ENCODE measurements around the gene TIMP2.
"Not testable (repeated sequence)": the region's sequence is repeated elsewhere in the genome, so short reads cannot be mapped to it uniquely, and the experiment has no call there.

The TIMP2 gene

GRCh38 chr17:78965491-78965924 lies 40.3 kb upstream of the TIMP2 start:
- H3K9ac ChIP-seq (ENCODE audit: low read length): no peak overlapping the region
- H3K27me3 ChIP-seq (ENCODE audit: control insufficient read depth, insufficient read depth, low read length): no peaks in the 10 kb centered on the region
- peaks cover 36% of the 10 kb centered on the region for H3K4me1 ChIP-seq (ENCODE audit: control insufficient read depth, insufficient read depth, low read length)
- peaks cover 5% of the 10 kb centered on the region for H3K36me3 ChIP-seq (ENCODE audit: control insufficient read depth, insufficient read depth, low read length)
- H3K4me3 ChIP-seq (ENCODE audit: low read length): no peak overlapping the region
- no peaks in the 10 kb centered on the region for H3K9me3 ChIP-seq (ENCODE audit: control insufficient read depth, low read length)

- Histone ChIP-seq H3K4me1 (ENCODE audit: control insufficient read depth, insufficient read depth, low read length) (peaks cover 43% of the 10 kb centered on the region), H3K9ac (ENCODE audit: low read length) (no peak overlapping the region), H3K9me3 (ENCODE audit: control insufficient read depth, low read length) (no peaks in the 10 kb centered on the region), H3K36me3 (ENCODE audit: control insufficient read depth, insufficient read depth, low read length) (no peaks in the 10 kb centered on the region), H3K4me3 (ENCODE audit: low read length) (no peak overlapping the region), H3K27me3 (ENCODE audit: control insufficient read depth, insufficient read depth, low read length) (no peaks in the 10 kb centered on the region)
Observed at GRCh38 chr17:78963378-78963777, 38.2 kb upstream of the TIMP2 start.

GRCh38 chr17:78962984-78963348 lies 37.8 kb upstream of the TIMP2 start:
- not testable (repeated sequence) for H3K27me3 ChIP-seq (ENCODE audit: control insufficient read depth, insufficient read depth, low read length); H3K36me3 ChIP-seq (ENCODE audit: control insufficient read depth, insufficient read depth, low read length); H3K9me3 ChIP-seq (ENCODE audit: control insufficient read depth, low read length); H3K9ac ChIP-seq (ENCODE audit: low read length); H3K4me3 ChIP-seq (ENCODE audit: low read length)
- peaks cover 44% of the 10 kb centered on the region for H3K4me1 ChIP-seq (ENCODE audit: control insufficient read depth, insufficient read depth, low read length)

DNA sequence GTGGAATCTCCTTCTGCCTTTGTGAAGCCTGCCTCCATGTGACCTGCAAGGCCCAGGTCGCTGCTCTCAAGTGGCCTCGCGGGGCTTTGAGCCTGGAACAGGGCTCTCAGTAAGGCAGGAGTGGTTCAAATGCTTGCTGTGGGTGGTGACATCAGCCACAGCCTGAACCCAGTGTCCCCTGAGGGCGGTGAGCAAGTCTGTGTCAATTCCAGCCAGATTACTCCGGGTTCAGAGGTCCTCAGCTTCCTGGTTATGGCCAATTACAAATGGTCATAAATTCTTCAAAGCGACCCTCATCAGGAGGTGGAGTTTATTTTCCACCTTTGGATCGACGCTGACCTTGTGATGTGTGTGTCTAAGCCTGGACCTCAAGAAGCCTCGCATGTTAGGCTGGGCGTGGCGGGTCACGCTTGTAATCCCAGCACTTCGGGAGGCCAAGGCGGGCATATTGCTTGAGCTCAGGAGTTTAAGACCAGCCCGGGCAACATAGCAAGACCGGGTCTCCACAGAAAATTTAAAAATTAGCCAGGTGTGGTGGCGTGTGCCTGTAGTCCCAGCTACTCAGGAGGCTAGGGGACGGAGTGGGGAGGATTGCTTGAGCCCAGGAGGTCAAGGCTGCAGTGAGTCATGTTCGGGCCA lies 37.3 kb upstream of the TIMP2 start:
- peaks cover 44% of the 10 kb centered on the region for H3K4me1 ChIP-seq (ENCODE audit: control insufficient read depth, insufficient read depth, low read length)
- H3K36me3 ChIP-seq (ENCODE audit: control insufficient read depth, insufficient read depth, low read length): no peaks in the 10 kb centered on the region
- H3K9ac ChIP-seq (ENCODE audit: low read length): no peak overlapping the region
- H3K9me3 ChIP-seq (ENCODE audit: control insufficient read depth, low read length): no peaks in the 10 kb centered on the region
- H3K4me3 ChIP-seq (ENCODE audit: low read length): no peak overlapping the region
- H3K27me3 ChIP-seq (ENCODE audit: control insufficient read depth, insufficient read depth, low read length): no peaks in the 10 kb centered on the region

DNA sequence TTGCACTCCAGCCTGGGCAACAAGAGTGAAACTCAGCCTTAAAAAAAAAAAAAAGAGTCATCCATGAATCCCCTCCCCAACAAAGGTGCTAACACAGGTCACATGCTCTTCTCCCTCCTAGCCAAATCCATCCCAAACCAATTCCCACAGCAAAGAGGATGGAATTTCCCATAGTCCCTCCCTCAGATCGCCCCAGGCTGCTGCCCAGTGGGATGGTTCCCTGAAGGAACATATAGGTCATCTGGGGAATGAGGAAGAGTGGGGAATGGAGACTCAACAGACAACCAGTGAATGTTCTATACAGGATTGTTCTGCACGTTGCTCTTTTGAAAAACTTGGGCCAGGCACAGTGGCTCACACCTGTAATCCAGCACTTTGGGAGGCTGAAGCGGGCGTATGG lies 36.4 kb upstream of the TIMP2 start:
- Histone ChIP-seq H3K4me1 (ENCODE audit: control insufficient read depth, insufficient read depth, low read length) (peaks cover 44% of the 10 kb centered on the region), H3K9ac (ENCODE audit: low read length) (no peak overlapping the region), H3K4me3 (ENCODE audit: low read length) (no peak overlapping the region), H3K27me3 (ENCODE audit: control insufficient read depth, insufficient read depth, low read length) (no peaks in the 10 kb centered on the region), H3K36me3 (ENCODE audit: control insufficient read depth, insufficient read depth, low read length) (no peaks in the 10 kb centered on the region), H3K9me3 (ENCODE audit: control insufficient read depth, low read length) (no peaks in the 10 kb centered on the region)

GRCh38 chr17:78960928-78961327 lies 35.7 kb upstream of the TIMP2 start:
- Histone ChIP-seq H3K4me1 (ENCODE audit: control insufficient read depth, insufficient read depth, low read length) (peaks cover 44% of the 10 kb centered on the region), H3K36me3 (ENCODE audit: control insufficient read depth, insufficient read depth, low read length) (no peaks in the 10 kb centered on the region), H3K4me3 (ENCODE audit: low read length) (no peak overlapping the region), H3K27me3 (ENCODE audit: control insufficient read depth, insufficient read depth, low read length) (no peaks in the 10 kb centered on the region), H3K9ac (ENCODE audit: low read length) (no peak overlapping the region), H3K9me3 (ENCODE audit: control insufficient read depth, low read length) (no peaks in the 10 kb centered on the region)

GRCh38 chr17:78959803-78960202 lies 34.6 kb upstream of the TIMP2 start:
- Histone ChIP-seq H3K4me1 (ENCODE audit: control insufficient read depth, insufficient read depth, low read length) (peaks cover 44% of the 10 kb centered on the region), H3K9ac (ENCODE audit: low read length) (no peak overlapping the region)

DNA sequence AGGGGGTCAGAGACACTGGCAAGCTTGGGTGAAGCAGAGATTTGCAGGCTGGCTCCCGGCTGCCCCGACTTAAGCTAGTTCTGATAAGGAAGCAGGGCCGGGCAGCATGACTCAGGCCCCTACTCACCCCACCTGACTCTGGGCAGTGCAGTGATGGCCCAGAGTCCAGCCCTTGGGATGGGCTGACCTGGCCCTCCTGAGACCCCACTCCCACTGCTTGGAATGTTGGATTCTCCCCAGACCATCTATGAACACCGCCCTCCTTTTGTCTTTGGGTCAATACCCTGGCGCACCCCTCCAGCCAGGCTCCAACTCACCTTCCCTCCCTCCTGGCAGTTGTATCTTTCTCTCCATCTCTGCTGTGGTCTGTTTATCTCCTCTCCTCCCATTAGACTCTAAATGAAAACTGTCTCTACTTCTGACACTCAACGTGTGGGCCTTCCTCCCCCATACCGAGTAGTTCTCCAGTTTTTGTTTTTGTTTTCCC lies 33.5 kb upstream of the TIMP2 start:
- no peaks in the 10 kb centered on the region for H3K9me3 ChIP-seq (ENCODE audit: control insufficient read depth, low read length)

More at GRCh38 chr17:78959803-78960202, 34.6 kb upstream of the TIMP2 start:
- no peaks in the 10 kb centered on the region for H3K27me3 ChIP-seq (ENCODE audit: control insufficient read depth, insufficient read depth, low read length)
- H3K4me3 ChIP-seq (ENCODE audit: low read length): no peak overlapping the region
- no peaks in the 10 kb centered on the region for H3K36me3 ChIP-seq (ENCODE audit: control insufficient read depth, insufficient read depth, low read length)
- H3K9me3 ChIP-seq (ENCODE audit: control insufficient read depth, low read length): no peaks in the 10 kb centered on the region

GRCh38 chr17:78957128-78957527 lies 31.9 kb upstream of the TIMP2 start:
- no peaks in the 10 kb centered on the region for H3K27me3 ChIP-seq (ENCODE audit: control insufficient read depth, insufficient read depth, low read length)
- H3K36me3 ChIP-seq (ENCODE audit: control insufficient read depth, insufficient read depth, low read length): no peaks in the 10 kb centered on the region
- H3K4me3 ChIP-seq (ENCODE audit: low read length): no peak overlapping the region
- H3K9ac ChIP-seq (ENCODE audit: low read length): no peak overlapping the region
- H3K9me3 ChIP-seq (ENCODE audit: control insufficient read depth, low read length): no peaks in the 10 kb centered on the region
- H3K4me1 ChIP-seq (ENCODE audit: control insufficient read depth, insufficient read depth, low read length): peaks cover 40% of the 10 kb centered on the region

More for the DNA sequence above, 33.5 kb upstream of the TIMP2 start:
- no peaks in the 10 kb centered on the region for H3K27me3 ChIP-seq (ENCODE audit: control insufficient read depth, insufficient read depth, low read length)
- H3K4me1 ChIP-seq (ENCODE audit: control insufficient read depth, insufficient read depth, low read length): peaks cover 44% of the 10 kb centered on the region
- peak overlapping the region; percentile 72 for H3K9ac ChIP-seq (ENCODE audit: low read length)
- H3K4me3 ChIP-seq (ENCODE audit: low read length): no peak overlapping the region
- no peaks in the 10 kb centered on the region for H3K36me3 ChIP-seq (ENCODE audit: control insufficient read depth, insufficient read depth, low read length)

DNA sequence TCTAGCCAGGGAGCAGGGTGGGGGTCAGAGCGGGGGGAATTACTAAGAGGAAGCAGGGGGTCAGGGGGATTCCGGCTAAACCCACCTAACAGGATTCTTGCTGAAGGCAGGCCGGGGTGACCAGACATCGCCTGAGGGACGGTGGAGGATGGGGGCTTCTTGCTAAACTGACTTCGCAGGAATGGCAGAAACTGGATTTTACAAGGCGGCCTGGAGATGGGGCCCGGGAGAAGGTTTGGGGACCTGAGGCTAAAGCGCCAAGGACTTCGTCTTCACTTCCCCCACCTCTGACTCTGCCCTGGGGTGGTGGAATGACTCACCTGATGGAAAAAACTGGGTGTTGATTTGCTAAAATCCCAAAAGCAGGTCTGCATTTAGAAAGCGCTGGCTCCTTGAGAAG lies 31.1 kb upstream of the TIMP2 start:
- Histone ChIP-seq H3K9ac (ENCODE audit: low read length) (no peak overlapping the region), H3K36me3 (ENCODE audit: control insufficient read depth, insufficient read depth, low read length) (no peaks in the 10 kb centered on the region), H3K4me3 (ENCODE audit: low read length) (no peak overlapping the region), H3K27me3 (ENCODE audit: control insufficient read depth, insufficient read depth, low read length) (no peaks in the 10 kb centered on the region), H3K4me1 (ENCODE audit: control insufficient read depth, insufficient read depth, low read length) (peaks cover 38% of the 10 kb centered on the region), H3K9me3 (ENCODE audit: control insufficient read depth, low read length) (no peaks in the 10 kb centered on the region)

- H3K4me1 ChIP-seq (ENCODE audit: control insufficient read depth, insufficient read depth, low read length): peaks cover 30% of the 10 kb centered on the region
- no peaks in the 10 kb centered on the region for H3K27me3 ChIP-seq (ENCODE audit: control insufficient read depth, insufficient read depth, low read length)
- H3K4me3 ChIP-seq (ENCODE audit: low read length): no peak overlapping the region
- H3K9ac ChIP-seq (ENCODE audit: low read length): no peak overlapping the region
- H3K36me3 ChIP-seq (ENCODE audit: control insufficient read depth, insufficient read depth, low read length): no peaks in the 10 kb centered on the region
- H3K9me3 ChIP-seq (ENCODE audit: control insufficient read depth, low read length): peaks cover 9% of the 10 kb centered on the region
Observed at GRCh38 chr17:78954684-78955083, 29.5 kb upstream of the TIMP2 start.

DNA sequence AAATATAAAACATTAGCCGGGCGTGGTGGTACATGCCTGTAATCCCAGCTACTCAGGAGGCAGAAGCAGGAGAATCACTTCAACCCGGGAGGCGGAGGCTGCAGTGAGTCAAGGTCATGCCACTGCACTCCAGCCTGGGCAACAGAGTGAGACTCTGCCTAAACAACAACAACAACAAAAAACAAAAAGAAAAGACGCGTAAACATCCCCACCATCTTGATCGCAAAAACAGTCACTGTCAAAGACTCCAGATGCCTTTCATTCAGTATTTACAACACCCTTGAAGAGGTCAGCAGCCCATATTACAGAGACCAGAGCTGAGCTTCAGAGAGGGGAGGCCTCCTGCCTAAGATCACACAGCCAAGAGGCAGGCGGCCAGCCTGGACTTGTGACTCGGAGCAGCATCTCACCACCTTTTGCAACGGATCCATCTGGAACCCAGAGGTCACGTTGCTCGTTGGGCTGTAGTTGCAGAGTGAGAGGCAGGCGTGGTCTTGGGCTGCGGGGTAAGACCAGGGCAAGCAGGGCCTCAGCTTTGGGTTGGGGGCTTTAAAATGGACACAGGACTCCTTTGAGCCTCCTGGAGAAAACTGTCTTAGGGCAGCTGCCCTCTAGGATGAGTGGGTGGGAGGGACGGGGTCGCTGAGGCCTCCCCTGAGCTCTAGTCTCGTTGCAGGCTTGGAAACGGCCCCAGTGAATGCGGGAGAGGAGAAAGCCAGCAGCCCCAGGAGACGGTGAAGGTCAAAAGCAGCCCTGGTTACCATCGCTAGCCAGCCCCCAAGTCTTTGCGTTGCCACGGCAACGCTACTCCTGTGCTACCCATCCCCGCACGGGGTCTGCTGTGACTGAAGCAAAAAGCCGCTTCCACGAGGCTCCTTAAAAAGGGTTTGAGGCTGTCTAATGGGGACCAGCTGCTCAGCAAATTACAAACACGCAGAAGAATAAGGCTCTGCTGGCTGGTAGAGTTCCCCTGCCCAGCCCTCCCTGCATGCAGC lies 28.5 kb upstream of the TIMP2 start:
- Histone ChIP-seq H3K4me3 (ENCODE audit: low read length) (no peak overlapping the region), H3K27me3 (ENCODE audit: control insufficient read depth, insufficient read depth, low read length) (no peaks in the 10 kb centered on the region), H3K36me3 (ENCODE audit: control insufficient read depth, insufficient read depth, low read length) (no peaks in the 10 kb centered on the region), H3K9ac (ENCODE audit: low read length) (no peak overlapping the region), H3K4me1 (ENCODE audit: control insufficient read depth, insufficient read depth, low read length) (peaks cover 22% of the 10 kb centered on the region), H3K9me3 (ENCODE audit: control insufficient read depth, low read length) (peaks cover 9% of the 10 kb centered on the region)

Data from mucosa of stomach (tissue), 1 donor.